Activated T-cell treated with anti-CD3 and anti-CD28 coated beads, Interleukin-2, amount 50 U/mL, for 48 hours (primary cell): ENCODE measurements around the gene CAMKMT.

ENCODE experiments used
- DNase-seq, 2 experiments: peaks; one replicate each; pipeline ENCODE4 v3.0.0-alpha.2; 2020

Gene CAMKMT

GRCh38 chr2:44668336-44668735, 306.6 kb downstream of the CAMKMT start:
- DNase-seq, result no peak

- no peak for DNase-seq
These were observed 309.5 kb downstream of the CAMKMT start for GRCh38 chr2:44671276-44671675.

- no peak for DNase-seq
These were observed 310.2 kb downstream of the CAMKMT start for GRCh38 chr2:44671916-44672315.

- DNase-seq, result no peak
These were observed 310.7 kb downstream of the CAMKMT start for GRCh38 chr2:44672431-44672830.

GRCh38 chr2:44674473-44675284, 312.9 kb downstream of the CAMKMT start:
- DNase-seq, result no peak

GRCh38 chr2:44676379-44676778, 314.6 kb downstream of the CAMKMT start:
- DNase-seq, result no peak

- DNase-seq, result no peak
These were observed 317.8 kb downstream of the CAMKMT start for GRCh38 chr2:44679584-44679983.

- no peak for DNase-seq
These were observed 318.2 kb downstream of the CAMKMT start for GRCh38 chr2:44679990-44680389.

- DNase-seq, result no peak
These were observed 318.8 kb downstream of the CAMKMT start for GRCh38 chr2:44680424-44680971.

GRCh38 chr2:44680983-44681531, 319.3 kb downstream of the CAMKMT start:
- DNase-seq, result no peak

- no peak for DNase-seq
These were observed 320.7 kb downstream of the CAMKMT start for GRCh38 chr2:44682459-44682858.

- no peak for DNase-seq
These were observed 322.8 kb downstream of the CAMKMT start for GRCh38 chr2:44684559-44684958.

GRCh38 chr2:44686561-44686960, 324.8 kb downstream of the CAMKMT start:
- no peak for DNase-seq

- DNase-seq, result no peak
These were observed 326.1 kb downstream of the CAMKMT start for GRCh38 chr2:44687686-44688455.

- no peak for DNase-seq
These were observed 326.8 kb downstream of the CAMKMT start for GRCh38 chr2:44688456-44689124.

- no peak for DNase-seq
These were observed 327.8 kb downstream of the CAMKMT start for GRCh38 chr2:44689516-44689915.

GRCh38 chr2:44691174-44691785, 329.5 kb downstream of the CAMKMT start:
- no peak for DNase-seq

- no peak for DNase-seq
These were observed 331.1 kb downstream of the CAMKMT start for GRCh38 chr2:44692821-44693220.

- no peak for DNase-seq
These were observed 339.1 kb downstream of the CAMKMT start for GRCh38 chr2:44700824-44701223.

GRCh38 chr2:44705356-44705755, 343.6 kb downstream of the CAMKMT start:
- no peak for DNase-seq

GRCh38 chr2:44705876-44706480, 344.2 kb downstream of the CAMKMT start:
- DNase-seq, result no peak
